Right lung (tissue), 5 donors: ENCODE measurements around the gene DCAF15. TPM values are rescaled to one million over a fixed set of nuclear protein-coding genes. Genes with fewer than 3 reads are reported as not detected.

Experiments
- DNase-seq, 2 donors: peaks; one replicate each; pipeline ENCODE4 v3.0.0-alpha.2; 2013
- polyA plus RNA-seq, 5 donors: library from polyadenylated mRNA; unstranded; fragments of 120-200 nt; gene quantifications; one replicate each; pipeline versions ENCODE4 v1.2.1 to v1.2.3, GENCODE V29; 2013; ENCODE audit warnings: inconsistent platforms in 1 of 5, low replicate concordance in 1 of 5; ENCODE audit not compliant: insufficient read length in 5 of 5, insufficient read depth in 1 of 5

DCAF15 gene
- polyA plus RNA-seq, 5 donors: 25.0 to 39.7 (median 29.0) TPM

GRCh38 chr19:13993590-13994300 lies 41.4 kb downstream of the DCAF15 start:
- no peak for DNase-seq

DNA sequence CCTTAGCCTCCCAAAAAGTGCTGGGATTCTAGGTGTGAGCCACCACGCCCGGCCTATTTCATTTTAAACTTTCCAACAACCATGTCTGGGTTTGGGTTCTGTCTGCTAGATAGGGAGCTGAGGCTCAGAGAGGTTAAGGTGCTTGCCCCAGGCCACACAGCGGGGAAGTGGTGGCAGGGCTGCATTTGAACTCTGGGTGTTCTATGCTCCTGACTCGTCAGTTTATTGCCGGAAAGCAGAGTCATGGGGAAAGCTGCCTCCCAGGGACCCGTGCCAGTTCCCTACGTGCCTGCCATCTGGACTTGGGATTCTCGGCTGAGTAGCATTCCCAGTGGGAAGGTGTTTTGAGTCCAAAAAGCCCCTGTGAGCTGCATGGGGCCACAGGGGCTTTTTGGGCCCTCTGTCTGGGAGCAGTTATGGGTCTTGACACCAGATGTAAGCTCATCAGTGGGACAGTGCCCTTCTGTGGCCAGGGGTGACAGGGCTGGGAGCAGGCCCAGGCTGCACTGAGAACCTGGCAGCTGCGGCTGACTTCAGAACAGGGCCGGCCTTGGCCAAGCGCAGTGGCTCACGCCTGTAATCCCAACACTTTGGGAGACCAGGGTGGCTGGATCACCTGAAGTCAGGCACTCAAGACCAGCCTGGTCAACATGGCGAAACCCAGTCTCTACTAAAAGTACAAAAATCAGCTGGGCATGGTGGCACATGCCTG lies 42.9 kb downstream of the DCAF15 start:
- DNase-seq: no peak

- DNase-seq: no peak
Observed at GRCh38 chr19:13995878-13996765, 43.8 kb downstream of the DCAF15 start.

DNA sequence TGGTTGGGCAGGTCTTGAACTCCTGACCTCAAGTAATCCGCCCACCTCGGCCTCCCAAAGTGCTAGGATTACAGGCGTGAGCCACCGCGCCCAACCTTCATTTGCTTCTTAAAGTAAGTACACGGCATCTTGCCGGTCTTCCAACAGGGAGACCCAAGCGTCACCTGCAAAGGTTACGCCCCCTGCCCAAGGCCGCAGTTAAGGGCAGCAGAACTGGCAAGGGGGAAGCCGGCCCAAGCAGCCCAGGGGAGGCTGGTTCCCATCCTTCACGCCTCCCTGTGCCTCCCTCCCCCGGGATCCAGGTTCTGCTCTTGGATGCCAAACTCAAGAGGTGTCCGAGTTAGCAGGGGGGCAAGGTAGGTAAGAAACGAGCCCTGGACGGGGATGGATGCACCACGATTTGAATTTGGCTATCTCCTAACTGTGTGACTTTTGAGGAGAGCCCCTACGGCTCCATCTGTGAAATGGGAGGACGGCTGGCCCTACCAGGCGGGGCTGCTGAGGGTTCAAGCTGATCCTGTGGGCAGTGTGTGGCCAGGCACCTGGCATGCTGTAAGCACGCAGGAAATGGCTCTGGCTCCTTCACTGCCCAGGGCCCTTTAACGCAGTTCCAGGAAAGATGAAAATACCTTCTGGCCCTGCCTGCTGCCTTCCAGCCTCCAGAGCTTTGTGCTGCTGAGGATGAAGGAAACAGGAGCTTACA lies 44.8 kb downstream of the DCAF15 start:
- no peak for DNase-seq

DNA sequence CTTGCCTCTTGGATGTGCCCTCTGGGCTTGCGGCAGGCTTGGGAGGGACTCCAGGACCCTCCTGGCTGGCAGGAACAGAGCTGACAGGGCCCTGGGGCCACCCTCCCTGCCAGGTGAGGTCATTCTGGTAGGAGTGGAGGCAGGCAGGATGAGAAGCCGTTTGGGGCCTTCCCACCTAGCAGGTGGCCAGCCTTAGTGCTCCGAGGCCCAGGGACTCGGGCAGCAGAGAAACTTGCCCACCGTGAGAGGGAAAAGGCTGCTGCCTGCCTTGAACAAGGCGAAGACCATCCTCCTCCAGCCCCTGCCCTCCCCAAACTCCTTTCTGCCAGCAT lies 45.3 kb downstream of the DCAF15 start:
- no peak for DNase-seq

DNA sequence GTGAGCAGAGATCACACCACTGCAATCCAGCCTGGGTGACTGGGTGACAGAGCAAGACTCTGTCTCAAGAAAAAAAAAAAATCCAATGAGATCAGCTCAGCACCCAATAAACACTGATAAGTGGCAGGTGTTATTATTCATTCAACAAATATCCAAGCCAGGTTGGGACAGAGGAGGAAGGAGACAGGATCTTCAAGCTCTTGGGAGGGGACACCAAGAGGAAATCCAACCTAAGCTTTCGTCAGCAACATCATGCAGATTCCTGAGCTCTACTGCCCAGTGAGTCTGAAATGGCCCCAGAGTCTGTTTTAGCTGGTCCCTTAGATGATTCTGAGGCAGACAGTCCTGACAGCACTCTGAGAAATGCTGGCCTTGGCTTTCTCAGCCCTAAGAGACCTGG lies 46.1 kb downstream of the DCAF15 start:
- no peak for DNase-seq

- DNase-seq: no peak
Observed at GRCh38 chr19:13999085-13999484, 46.8 kb downstream of the DCAF15 start.

DNA sequence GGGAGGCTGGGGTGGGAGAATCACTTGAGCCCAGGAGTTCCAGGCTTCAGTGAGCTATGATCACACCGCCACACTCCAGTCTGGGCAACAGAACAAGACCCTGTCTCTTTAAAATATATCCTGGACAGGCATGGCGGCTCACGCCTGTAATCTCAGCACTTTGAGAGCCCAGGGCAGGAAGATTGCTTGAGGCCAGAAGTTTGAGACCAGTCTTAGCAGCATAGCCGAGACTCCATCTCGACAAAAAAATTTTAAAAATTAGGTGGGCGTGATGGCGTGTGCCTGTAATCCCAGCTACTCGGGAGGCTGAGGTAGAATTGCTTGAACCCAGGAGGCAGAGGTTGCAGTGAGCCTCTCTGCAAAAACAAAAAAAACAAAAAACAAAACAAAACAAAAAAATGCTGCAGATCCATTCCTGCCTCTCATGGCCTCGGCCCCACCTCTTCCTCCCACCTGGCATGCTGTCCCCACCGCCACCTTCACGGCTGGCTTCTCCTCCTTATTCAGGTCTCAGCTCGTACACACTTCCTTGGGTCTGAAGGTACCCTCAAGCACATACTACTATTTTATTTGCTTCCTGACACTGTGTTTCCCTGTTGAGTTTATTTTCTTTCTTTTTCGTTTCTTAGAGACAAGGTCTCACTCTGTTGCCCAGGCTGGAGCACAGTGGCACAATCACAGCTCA lies 48.5 kb downstream of the DCAF15 start:
- no peak for DNase-seq

GRCh38 chr19:14002571-14003250 lies 50.4 kb downstream of the DCAF15 start:
- DNase-seq: no peak

- no peak for DNase-seq
Observed at GRCh38 chr19:14003251-14004055, 51.1 kb downstream of the DCAF15 start.

DNA sequence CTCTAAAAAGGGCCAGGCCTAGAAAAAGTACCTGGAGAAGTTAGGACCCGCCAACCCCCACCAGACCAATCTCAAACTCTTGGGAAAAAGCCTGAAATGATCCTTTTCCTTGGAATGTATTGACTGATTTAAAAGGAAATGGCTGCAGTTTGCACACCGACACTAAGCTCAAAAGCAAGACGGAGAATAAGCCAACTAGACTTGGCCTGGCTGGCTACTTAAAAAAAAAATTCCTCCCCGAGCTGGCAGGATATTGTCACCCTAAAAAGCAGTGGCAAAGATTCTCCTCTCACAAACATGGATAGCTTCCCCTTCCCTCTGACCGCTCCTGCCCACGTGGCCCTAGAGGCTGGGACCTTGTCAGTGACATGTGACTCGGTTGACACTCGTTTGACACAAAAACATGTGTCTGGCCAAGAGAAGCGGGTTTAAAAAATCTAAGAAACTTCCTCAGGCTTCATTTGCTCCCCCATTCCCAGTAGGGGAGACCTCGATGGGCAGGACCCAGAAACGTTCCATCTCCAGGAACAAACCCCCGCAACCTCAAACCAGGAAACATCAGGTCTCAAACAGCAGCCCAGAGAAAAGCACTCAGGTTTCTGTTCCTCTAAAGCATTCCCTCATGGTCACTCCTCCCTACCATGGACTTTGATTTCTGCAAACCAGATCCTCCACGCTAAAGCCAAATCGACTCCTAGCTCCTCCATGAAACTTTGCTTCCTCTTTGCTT lies 52.5 kb downstream of the DCAF15 start:
- DNase-seq: peak; percentile 18 to 32

GRCh38 chr19:14005349-14006084 lies 53.2 kb downstream of the DCAF15 start:
- DNase-seq: peak; percentile 87 to 89

DNA sequence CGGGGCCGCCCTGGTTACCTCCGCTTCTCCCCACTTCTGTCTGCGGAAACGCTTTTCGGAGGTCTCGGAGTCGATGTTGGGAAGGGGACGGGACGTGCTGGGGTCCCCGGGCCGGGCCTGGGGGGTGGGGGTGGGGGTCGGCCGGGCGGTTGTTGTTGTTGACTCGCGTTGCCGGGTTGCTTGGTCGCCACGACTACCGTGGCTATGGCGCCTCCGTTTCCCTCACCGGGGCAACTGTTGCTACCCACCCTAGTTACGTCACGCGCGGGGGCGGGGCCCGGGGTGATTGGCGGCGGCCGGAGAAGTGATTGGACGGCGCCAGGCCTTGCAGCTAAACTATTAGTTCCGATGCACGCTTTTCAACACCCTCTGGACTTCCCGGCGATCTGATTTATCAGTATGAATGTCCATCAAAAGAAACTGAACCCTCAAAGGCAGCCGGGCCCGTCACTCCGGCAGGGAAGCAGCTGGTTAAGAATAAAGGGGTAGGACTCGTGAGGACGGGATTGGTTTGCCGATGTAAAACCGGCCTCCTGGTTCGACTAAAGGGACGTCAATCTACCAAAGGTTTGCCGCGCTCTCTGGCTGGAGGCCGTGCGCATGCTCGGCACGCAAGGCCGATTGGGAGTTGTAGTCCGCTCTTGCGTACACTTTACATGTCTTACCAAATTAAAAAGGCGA lies 53.9 kb downstream of the DCAF15 start, which contains the start of gene RFX1:
TSS of gene RFX1 (minus strand) at position 236 of the 681 bp plus-strand sequence. CDS start 12,477 bp downstream, outside the sequence.
- DNase-seq: peak; percentile 99

- no peak for DNase-seq
Observed at GRCh38 chr19:14006766-14007562, 54.7 kb downstream of the DCAF15 start.
